22Rv1 (cell line): Measurements from ENCODE around the gene ATP13A5.

Experiments used
- ZFX ChIP-seq: fragments of 450-650 bp; IDR thresholded peaks from 2 replicates; pipeline ENCODE4 v1.6.1; 2017; ENCODE audit warnings: antibody characterized with exemption, borderline replicate concordance
- TF ChIP-seq, protein P1 (sequence below): fragments of 450-650 bp; IDR thresholded peaks from 2 replicates; pipeline ENCODE4 v1.5.1; 2017; ENCODE audit warnings: mild to moderate bottlenecking

DNA sequence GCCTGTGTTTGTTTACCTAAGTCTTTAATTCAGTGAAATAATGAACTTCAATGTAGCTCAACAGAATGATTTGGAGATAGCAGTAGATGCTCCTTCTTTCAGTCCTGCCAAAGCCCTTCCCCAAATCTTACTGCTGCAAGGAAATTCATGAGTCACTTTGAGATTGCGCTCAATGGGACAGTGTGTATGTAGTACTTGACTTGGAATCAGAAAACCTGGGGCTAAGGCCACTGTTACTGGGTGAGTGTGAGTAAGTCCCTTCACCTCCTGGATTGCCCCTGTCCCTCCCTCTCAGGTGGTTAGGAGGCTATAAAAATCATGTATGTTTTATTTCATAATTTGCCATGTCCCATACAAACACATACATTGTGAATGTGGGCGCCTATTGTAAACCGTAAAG lies 29.9 kb downstream of the ATP13A5 start:
- TF ChIP-seq, protein P1, sequence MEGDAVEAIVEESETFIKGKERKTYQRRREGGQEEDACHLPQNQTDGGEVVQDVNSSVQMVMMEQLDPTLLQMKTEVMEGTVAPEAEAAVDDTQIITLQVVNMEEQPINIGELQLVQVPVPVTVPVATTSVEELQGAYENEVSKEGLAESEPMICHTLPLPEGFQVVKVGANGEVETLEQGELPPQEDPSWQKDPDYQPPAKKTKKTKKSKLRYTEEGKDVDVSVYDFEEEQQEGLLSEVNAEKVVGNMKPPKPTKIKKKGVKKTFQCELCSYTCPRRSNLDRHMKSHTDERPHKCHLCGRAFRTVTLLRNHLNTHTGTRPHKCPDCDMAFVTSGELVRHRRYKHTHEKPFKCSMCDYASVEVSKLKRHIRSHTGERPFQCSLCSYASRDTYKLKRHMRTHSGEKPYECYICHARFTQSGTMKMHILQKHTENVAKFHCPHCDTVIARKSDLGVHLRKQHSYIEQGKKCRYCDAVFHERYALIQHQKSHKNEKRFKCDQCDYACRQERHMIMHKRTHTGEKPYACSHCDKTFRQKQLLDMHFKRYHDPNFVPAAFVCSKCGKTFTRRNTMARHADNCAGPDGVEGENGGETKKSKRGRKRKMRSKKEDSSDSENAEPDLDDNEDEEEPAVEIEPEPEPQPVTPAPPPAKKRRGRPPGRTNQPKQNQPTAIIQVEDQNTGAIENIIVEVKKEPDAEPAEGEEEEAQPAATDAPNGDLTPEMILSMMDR: no peak
- TF ChIP-seq ZFX: no peak
